Prostate gland (tissue), 2 donors: Measurements from ENCODE around the gene PAPLN. TPM values are rescaled to one million over a fixed set of nuclear protein-coding genes. Genes with fewer than 3 reads are reported as not detected.

Experiments used
- DNase-seq: peaks from one replicate; pipeline ENCODE4 v3.0.0-alpha.2; 2019; ENCODE audit warnings: low spot score
- H3K27ac ChIP-seq, 2 donors: fragments of 200-600 bp; sonication (generic); 2 replicates each; pipeline ENCODE4 v1.5.1; 2017 to 2019
- H3K27me3 ChIP-seq: fragments of 200-600 bp; sonication (generic); replicated peaks from 2 replicates; pipeline ENCODE4 v1.5.1; 2019; ENCODE audit not compliant: insufficient read depth
- H3K36me3 ChIP-seq, 2 donors: fragments of 200-600 bp; sonication (generic); 1 replicate in 1 of 2; 2 replicates in 1 of 2; pipeline versions ENCODE4 v1.5.1 to v1.8.1; 2017 to 2019
- H3K4me1 ChIP-seq: fragments of 200-600 bp; sonication (generic); replicated peaks from 2 replicates; pipeline ENCODE4 v1.5.1; 2019
- H3K4me3 ChIP-seq, 2 donors: fragments of 200-600 bp; sonication (generic); 2 replicates each; pipeline ENCODE4 v1.5.1; 2017 to 2019
- H3K9me3 ChIP-seq: fragments of 200-600 bp; sonication (generic); 2 replicates; pipeline ENCODE4 v1.5.1; 2017
- POLR2A ChIP-seq: fragments of 450-650 bp; IDR thresholded peaks from one replicate; pipeline ENCODE4 v1.6.1; 2016; ENCODE audit warnings: antibody characterized with exemption, mild to moderate bottlenecking
- POLR2AphosphoS5 ChIP-seq: sonication (generic); formaldehyde crosslinking; IDR thresholded peaks from one replicate; pipeline ENCODE4 v1.6.1; 2017; ENCODE audit warnings: antibody characterized with exemption
- WGBS: methylation state at CpG from one replicate; pipeline ENCODE4 v1.1.5; 2018; 5-methylcytosine and 5-hydroxymethylcytosine counted together
- intact Hi-C: fragments of 100-400 bp; cut with DNase I; formaldehyde crosslinking; loops from one replicate; pipeline ENCODE4 v1.14.2; 2022
- total RNA-seq, 2 donors: library from RNA; depleted of rRNA; stranded (reverse); fragments of >200 nt; gene quantifications; one replicate each; pipeline ENCODE4 v1.1.0, GENCODE V29; 2016
- TF ChIP-seq, protein P1 (sequence below), 4 experiments: fragments of 200-600 bp in 2 of 4; fragments of 450-650 bp in 2 of 4; sonication (generic) in 2 of 4; IDR thresholded peaks; 1 replicate in 3 of 4; 2 replicates in 1 of 4; pipeline ENCODE4 v1.5.1; 2016 to 2019; ENCODE audit warnings: antibody characterized with exemption in 4 of 4, mild to moderate bottlenecking in 2 of 4, moderate library complexity in 2 of 4

The PAPLN gene
- total RNA-seq, 2 donors from 2014 or later = 10.7 to 33.1 TPM

DNA sequence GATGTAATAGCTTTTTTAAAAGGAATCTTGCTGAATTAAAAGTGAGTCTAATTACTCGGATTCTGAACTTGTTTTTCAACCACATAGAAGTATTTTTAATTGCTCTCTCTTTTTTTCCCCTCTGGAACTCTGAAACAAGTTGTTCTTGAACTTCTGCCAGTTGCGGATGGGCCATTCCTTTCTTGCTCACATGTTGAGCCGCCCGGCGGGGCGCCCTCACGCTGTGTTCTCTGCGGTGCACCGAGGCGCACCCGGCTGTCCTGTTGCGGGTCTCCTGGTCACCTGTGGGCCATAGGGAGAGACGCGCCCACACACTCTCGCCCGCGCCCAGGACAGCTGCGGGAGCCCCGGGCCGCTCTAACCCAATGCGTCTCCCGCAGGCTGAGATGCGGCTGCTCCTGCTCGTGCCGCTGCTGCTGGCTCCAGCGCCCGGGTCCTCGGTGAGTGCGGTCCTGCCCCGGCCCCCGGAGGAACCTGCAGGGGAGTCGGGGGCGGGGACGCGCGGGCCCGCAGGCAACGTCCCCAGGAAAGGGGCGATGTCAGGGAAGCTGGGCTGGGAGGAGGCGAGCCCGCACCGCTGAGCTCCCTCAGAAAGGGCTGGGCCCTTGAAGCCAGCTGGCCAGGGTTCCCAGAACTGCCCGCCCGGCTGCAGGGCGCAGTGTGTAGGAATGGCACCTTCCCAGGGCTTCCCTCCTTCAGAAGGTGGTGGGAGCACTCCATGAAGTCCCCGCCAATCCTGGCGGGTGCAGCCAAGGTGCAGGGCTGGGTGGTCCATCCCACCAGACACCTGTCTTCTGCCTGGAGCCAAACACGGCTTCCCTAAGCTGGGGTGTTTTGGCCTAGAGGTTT, 2.3 kb downstream of the PAPLN start:
- peak; percentile 60 for DNase-seq
- Histone ChIP-seq H3K4me1 (peaks cover 11% of the 10 kb centered on the region), H3K4me3 (peak overlapping the region; percentile 24 to 32), H3K27ac (peak overlapping the region in 1 of 2 donors; percentile 13), H3K36me3 (no peaks in the 10 kb centered on the region), H3K27me3 (no peaks in the 10 kb centered on the region), H3K9me3 (no peaks in the 10 kb centered on the region)
- intact Hi-C loops = no loop called here
- TF ChIP-seq, protein P1, sequence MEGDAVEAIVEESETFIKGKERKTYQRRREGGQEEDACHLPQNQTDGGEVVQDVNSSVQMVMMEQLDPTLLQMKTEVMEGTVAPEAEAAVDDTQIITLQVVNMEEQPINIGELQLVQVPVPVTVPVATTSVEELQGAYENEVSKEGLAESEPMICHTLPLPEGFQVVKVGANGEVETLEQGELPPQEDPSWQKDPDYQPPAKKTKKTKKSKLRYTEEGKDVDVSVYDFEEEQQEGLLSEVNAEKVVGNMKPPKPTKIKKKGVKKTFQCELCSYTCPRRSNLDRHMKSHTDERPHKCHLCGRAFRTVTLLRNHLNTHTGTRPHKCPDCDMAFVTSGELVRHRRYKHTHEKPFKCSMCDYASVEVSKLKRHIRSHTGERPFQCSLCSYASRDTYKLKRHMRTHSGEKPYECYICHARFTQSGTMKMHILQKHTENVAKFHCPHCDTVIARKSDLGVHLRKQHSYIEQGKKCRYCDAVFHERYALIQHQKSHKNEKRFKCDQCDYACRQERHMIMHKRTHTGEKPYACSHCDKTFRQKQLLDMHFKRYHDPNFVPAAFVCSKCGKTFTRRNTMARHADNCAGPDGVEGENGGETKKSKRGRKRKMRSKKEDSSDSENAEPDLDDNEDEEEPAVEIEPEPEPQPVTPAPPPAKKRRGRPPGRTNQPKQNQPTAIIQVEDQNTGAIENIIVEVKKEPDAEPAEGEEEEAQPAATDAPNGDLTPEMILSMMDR (IDR thresholded peaks at IDR 0.05) = peak in 1 of 4 experiments; percentile 3
- TF ChIP-seq POLR2AphosphoS5 (peak; percentile 37), POLR2A (no peak)
- WGBS = 16% methylated on average over 20 of the region's 48 CpGs

DNA sequence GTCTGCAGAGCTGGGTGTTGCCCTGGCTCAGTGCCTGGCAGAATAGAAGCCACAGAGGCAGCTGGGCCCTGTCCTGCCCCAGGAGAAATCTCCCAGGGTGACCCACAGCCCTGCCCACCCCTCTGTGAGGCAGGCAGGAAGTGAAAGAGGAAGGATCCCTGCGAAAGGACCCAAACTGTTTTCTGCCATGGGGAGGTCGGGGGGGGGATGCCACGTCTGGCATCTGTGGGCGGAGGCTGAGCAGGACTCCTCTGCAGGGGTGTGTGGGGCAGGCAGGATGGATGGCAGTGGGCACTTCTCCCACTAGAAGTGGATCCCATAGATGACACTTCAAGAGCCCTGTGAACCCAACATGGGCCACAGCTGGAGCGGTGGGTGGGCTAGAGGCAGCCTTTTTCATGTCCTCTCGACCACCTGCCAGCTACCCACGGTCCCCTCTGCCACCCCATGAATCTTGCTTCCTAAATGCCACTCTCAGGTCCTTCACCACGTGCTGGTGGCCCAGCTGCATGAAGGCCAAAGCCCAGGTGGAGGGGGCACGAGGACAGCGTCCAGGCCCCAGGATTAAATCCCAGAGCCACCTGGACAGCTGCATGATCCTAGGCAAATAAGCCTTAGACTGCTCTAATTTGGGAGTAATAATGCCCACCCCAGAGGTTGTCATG, 3.6 kb downstream of the PAPLN start:
- Histone ChIP-seq H3K27me3 (no peaks in the 10 kb centered on the region), H3K4me1 (peaks cover 11% of the 10 kb centered on the region), H3K36me3 (no peaks in the 10 kb centered on the region), H3K27ac (no peak overlapping the region), H3K9me3 (no peaks in the 10 kb centered on the region), H3K4me3 (no peak overlapping the region)
- TF ChIP-seq POLR2AphosphoS5 (no peak), POLR2A (no peak)
- TF ChIP-seq, protein P1 (IDR thresholded peaks at IDR 0.05) = no peak
- no peak for DNase-seq
- intact Hi-C loops = no loop called here
- 92% methylated on average over 10 of the region's 10 CpGs for WGBS

DNA sequence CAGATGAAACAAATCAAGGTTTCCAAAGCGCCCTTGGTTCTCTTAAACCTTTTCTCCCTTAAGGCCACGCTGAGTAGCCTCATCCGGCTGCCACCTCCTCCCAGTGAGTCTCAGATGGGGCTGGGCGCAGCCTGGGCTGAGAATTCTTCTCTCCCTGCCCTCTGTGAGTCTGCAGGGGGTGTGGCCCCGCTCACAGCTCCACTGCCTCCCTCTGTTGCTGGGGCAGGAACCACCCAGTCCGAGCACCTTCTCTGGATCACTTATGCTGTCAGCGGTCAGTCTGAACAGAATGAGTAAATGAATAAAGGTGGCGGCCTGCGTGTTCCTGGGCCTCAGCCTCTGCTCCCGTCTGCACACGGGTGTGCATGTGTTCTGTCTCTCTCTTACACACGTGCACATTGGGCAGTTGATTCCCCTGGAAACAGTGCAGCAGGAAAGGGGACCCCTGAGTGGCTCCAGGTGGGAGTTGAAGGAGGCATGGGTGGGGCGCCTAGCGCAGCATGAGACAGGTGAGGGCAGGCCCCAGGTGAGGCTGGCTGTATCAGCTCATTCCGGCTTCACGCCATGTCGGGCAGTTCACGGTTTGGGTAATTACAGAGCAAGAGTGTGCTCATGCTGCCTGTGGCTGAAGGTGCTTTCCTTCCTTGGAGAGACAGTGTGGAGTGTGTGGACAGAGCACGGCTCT, 4.3 kb downstream of the PAPLN start:
- no peak for DNase-seq
- TF ChIP-seq POLR2A (no peak), POLR2AphosphoS5 (no peak)
- TF ChIP-seq, protein P1 (IDR thresholded peaks at IDR 0.05) = no peak
- intact Hi-C loops = no loop called here
- no peak overlapping the region for H3K4me3 ChIP-seq
- H3K36me3 ChIP-seq = no peaks in the 10 kb centered on the region
- WGBS = 90% methylated on average over 19 of the region's 19 CpGs
- peaks cover 11% of the 10 kb centered on the region for H3K4me1 ChIP-seq
- H3K27ac ChIP-seq = no peak overlapping the region
- H3K9me3 ChIP-seq = no peaks in the 10 kb centered on the region
- no peaks in the 10 kb centered on the region for H3K27me3 ChIP-seq

GRCh38 chr14:73242357-73242901, 5.1 kb downstream of the PAPLN start:
- H3K4me3 ChIP-seq = no peak overlapping the region
- no peak overlapping the region for H3K27ac ChIP-seq
- intact Hi-C loops = no loop called here

More at GRCh38 chr14:73242357-73242901, 5.1 kb downstream of the PAPLN start:
- WGBS = 53% methylated on average over 6 of the region's 6 CpGs
- no peaks in the 10 kb centered on the region for H3K27me3 ChIP-seq
- H3K9me3 ChIP-seq = no peaks in the 10 kb centered on the region
- DNase-seq = no peak
- TF ChIP-seq POLR2AphosphoS5 (no peak), POLR2A (no peak)
- TF ChIP-seq, protein P1 (IDR thresholded peaks at IDR 0.05) = no peak
- H3K4me1 ChIP-seq = peaks cover 11% of the 10 kb centered on the region
- H3K36me3 ChIP-seq = no peaks in the 10 kb centered on the region
